ENCODE data around the gene GPX4.

Gene GPX4

GRCh38 chr19:1068009-1069001 is 35.5 kb upstream of the GPX4 start:
- no peak for DNase-seq (ENCODE audit: low read depth in 2 of 2)

GRCh38 chr19:1069009-1069779 is 34.6 kb upstream of the GPX4 start:
- peak in 1 of 2 donors; percentile 57 for DNase-seq (ENCODE audit: low read depth in 2 of 2)

GRCh38 chr19:1070576-1070930 is 33.2 kb upstream of the GPX4 start:
- DNase-seq (ENCODE audit: low read depth in 2 of 2) = no peak

GRCh38 chr19:1070931-1071791 is 32.6 kb upstream of the GPX4 start:
- DNase-seq (ENCODE audit: low read depth in 2 of 2) = no peak

GRCh38 chr19:1072371-1073015 is 31.3 kb upstream of the GPX4 start:
- no peak for DNase-seq (ENCODE audit: low read depth in 2 of 2)

- no peak for DNase-seq (ENCODE audit: low read depth in 2 of 2)
Observed at GRCh38 chr19:1073063-1073955, 30.5 kb upstream of the GPX4 start.

GRCh38 chr19:1073956-1074517 is 29.8 kb upstream of the GPX4 start:
- DNase-seq (ENCODE audit: low read depth in 2 of 2) = no peak

- DNase-seq (ENCODE audit: low read depth in 2 of 2) = peak; percentile 74 to 78
Observed at GRCh38 chr19:1074544-1075283, 29.1 kb upstream of the GPX4 start.

- DNase-seq (ENCODE audit: low read depth in 2 of 2) = no peak
Observed at GRCh38 chr19:1076046-1076386, 27.8 kb upstream of the GPX4 start.

GRCh38 chr19:1076951-1077350 is 26.8 kb upstream of the GPX4 start:
- peak; percentile 80 to 88 for DNase-seq (ENCODE audit: low read depth in 2 of 2)

GRCh38 chr19:1079566-1080111 is 24.2 kb upstream of the GPX4 start:
- DNase-seq (ENCODE audit: low read depth in 2 of 2) = peak; percentile 71 to 80

GRCh38 chr19:1080360-1081161 is 23.2 kb upstream of the GPX4 start:
- no peak for DNase-seq (ENCODE audit: low read depth in 2 of 2)

GRCh38 chr19:1081301-1082164 is 22.3 kb upstream of the GPX4 start:
- DNase-seq (ENCODE audit: low read depth in 2 of 2) = no peak

- DNase-seq (ENCODE audit: low read depth in 2 of 2) = peak; percentile 81 to 86
Observed at GRCh38 chr19:1082165-1082927, 21.4 kb upstream of the GPX4 start.

GRCh38 chr19:1082928-1083816 is 20.6 kb upstream of the GPX4 start:
- DNase-seq (ENCODE audit: low read depth in 2 of 2) = no peak

All from stimulated activated CD4-positive, alpha-beta T cell treated with anti-CD3 and anti-CD28 coated beads, Interleukin-4, amount 100 ng/mL, for 48 hours (primary cell).